Measurements from ENCODE around the gene LYRM7. TPM values are rescaled to one million over a fixed set of nuclear protein-coding genes. Genes with fewer than 3 reads are reported as not detected.
"Not testable (repeated sequence)": the region's sequence is repeated elsewhere in the genome, so short reads cannot be mapped to it uniquely, and the experiment has no call there.

The LYRM7 gene
- polyA plus RNA-seq (ENCODE audit: low read depth in 6 of 6) = 10 to 100 TPM in 3 of 6 donors, 1 to 10 TPM in 3; 5.8 to 11.4 (median 9.6) TPM

DNA sequence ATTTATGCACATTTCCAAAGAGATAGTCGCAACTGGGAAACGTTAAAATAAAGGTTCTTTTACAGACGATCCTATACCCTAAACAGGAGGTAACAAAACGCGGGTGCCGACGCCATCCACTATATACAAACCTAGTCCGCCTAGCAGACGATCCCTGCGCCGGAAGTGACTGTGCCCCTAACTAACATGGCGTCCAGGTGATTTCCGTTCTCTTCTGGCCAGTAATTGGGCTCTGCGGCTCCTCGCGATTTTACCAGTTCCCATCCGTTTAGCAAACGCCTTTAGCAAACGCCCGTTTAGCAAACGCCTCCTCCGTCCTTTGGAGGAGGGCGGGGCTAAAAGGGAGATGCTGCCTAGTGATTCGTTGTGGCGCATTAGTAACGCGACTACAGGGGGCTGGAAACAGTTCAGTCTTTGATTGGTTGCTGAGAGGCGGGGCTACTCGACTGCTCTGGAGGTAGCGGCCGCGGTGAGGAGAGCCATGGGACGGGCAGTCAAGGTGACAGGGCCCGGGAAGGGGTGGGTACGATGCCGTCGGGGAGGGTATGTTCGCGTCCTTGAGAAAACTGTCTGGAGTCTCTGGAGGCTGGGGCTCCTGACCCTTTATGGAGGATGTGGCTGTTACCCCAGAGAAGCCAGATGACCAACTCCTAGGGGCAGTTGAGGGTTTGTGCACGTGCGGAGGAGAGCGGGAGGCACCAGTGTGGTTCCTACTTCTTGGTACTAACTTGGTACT is at the start of gene LYRM7:
Gene LYRM7 (plus strand): TSS at position 405 of the 736 bp plus-strand sequence. CDS start 77 bp downstream, at position 482.
- H3K27ac Mint-ChIP-seq = peak within 1 kb of the TSS; percentile 93 to 98 (median 96)
- peaks cover 37 to 52% (median 42%) of the 10 kb centered on the region in 3 donors for H3K4me1 Mint-ChIP-seq
- DNase-seq (peak; percentile 95), ATAC-seq (ENCODE audit: low read depth in 2 of 2) (peak; percentile 91)
- no peaks in the 10 kb centered on the region for H3K36me3 Mint-ChIP-seq
- H3K9me3 Mint-ChIP-seq = no peaks in the 10 kb centered on the region
- H3K4me3 Mint-ChIP-seq = peak within 1 kb of the TSS; percentile 93 to 100 (median 98)
- no peaks in the 10 kb centered on the region for H3K27me3 Mint-ChIP-seq

DNA sequence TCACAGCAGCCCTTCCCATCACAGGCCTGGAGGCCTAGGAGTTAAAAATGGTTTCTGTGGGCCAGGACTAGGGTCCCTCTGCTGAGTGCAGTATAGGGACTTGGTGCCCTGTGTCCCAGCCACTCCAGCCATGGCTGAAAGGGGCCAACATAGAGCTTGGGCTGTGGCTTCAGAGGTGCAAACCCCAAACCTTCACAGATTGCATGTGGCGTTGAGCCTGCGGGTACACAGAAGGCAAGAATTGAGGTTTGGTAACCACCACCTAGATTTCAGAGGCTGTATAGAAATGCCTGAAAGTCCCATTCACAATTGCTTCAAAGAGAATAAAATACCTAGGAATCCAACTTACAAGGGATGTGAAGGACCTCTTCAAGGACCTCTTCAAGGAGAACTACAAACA is 43.5 kb upstream of the LYRM7 start:
- H3K4me1 Mint-ChIP-seq; H3K4me3 Mint-ChIP-seq; DNase-seq; ATAC-seq (ENCODE audit: low read depth in 2 of 2); H3K27ac Mint-ChIP-seq: not testable (repeated sequence)
- H3K36me3 Mint-ChIP-seq = peaks cover 0 to 21% of the 10 kb centered on the region in 2 donors
- H3K27me3 Mint-ChIP-seq = peaks cover 0 to 15% (median 5%) of the 10 kb centered on the region in 3 donors
- peaks cover 10 to 42% (median 29%) of the 10 kb centered on the region in 7 donors for H3K9me3 Mint-ChIP-seq

DNA sequence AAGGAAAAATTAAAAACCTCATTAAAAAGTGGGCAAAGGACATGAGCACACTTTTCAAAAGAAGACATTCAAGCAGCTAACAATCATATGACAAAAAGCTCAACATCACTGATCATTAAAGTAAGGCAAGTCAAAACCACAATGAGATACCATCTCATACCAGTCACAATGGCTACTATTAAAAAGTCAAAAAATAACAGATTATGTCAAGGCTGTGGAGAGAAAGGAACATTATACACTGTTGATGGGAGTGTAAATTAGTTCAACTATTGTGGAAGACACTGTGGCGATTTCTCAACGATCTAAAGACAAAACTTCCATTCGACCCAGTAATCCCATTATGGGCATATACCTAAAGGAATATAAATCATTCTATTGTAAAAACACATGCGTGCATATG is 41.4 kb upstream of the LYRM7 start:
- Mint-ChIP-seq H3K36me3 (peaks cover 0 to 14% of the 10 kb centered on the region in 2 donors), H3K4me3 (no peak overlapping the region), H3K9me3 (peaks cover 5 to 37% (median 22%) of the 10 kb centered on the region in 7 donors), H3K27ac (no peak overlapping the region), H3K4me1 (no peaks in the 10 kb centered on the region), H3K27me3 (peaks cover 0 to 8% (median 0%) of the 10 kb centered on the region in 3 donors)
- ATAC-seq (ENCODE audit: low read depth in 2 of 2) = no peak
- DNase-seq = no peak

DNA sequence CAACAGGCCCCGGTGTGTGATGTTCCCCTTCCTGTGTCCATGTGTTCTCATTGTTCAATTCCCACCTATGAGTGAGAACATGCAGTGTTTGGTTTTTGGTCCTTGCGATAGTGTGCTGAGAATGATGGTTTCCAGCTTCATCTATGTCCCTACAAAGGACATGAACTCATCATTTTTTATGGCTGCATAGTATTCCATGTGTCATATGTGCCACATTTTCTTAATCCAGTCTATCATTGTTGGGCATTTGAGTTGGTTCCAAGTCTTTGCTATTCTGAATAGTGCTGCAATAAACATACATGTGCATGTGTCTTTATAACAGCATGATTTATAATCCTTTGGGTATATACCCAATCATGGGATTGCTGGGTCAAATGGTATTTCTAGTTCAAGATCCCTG is 37.7 kb upstream of the LYRM7 start:
- not testable (repeated sequence) for ATAC-seq (ENCODE audit: low read depth in 2 of 2); H3K36me3 Mint-ChIP-seq
- H3K27ac Mint-ChIP-seq = peak overlapping the region in 1 of 6 donors; percentile 13

DNA sequence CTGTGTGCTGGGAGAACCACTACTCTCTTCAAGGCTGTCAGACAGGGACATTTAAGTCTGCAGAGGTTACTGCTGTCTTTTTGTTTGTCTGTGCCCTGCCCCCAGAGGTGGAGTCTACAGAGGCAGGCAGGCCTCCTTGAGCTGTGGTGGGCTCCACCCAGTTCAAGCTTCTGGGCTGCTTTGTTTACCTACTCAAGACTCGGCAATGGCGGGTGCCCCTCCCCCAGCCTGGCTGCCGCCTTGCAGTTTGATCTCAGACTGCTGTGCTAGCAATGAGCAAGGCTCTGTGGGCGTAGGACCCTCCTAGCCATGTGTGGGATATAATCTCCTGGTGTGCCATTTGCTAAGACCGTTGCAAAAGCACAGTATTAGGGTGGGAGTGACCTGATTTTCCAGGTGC is 32.3 kb upstream of the LYRM7 start:
- ATAC-seq (ENCODE audit: low read depth in 2 of 2); H3K4me3 Mint-ChIP-seq: not testable (repeated sequence)
- H3K27ac Mint-ChIP-seq = peak overlapping the region in 1 of 6 donors; percentile 59

More for the DNA sequence above, 37.7 kb upstream of the LYRM7 start:
- not testable (repeated sequence) for H3K4me3 Mint-ChIP-seq, H3K4me1 Mint-ChIP-seq, DNase-seq
- Mint-ChIP-seq H3K9me3 (peaks cover 0 to 15% (median 8%) of the 10 kb centered on the region in 7 donors), H3K27me3 (peaks cover 0 to 19% (median 0%) of the 10 kb centered on the region in 3 donors)

DNA sequence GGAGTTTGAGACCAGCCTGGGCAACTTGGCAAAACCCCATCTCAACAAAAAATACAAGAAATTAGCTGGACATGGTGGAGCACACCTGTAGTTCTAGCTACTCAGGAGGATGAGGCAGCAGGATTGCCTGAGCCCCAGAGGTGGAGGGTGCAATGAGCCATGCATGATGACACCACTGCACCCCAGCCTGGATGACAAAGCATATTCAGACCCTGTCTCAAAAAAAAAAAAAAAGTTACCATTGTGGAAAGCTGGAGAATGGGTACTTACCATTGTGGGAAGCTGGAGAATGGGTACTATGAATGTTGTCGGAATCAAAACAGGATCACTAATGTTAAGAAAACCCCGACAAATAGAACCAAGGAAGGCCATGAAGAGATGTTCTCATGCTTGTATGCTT is 31.4 kb upstream of the LYRM7 start:
- ATAC-seq (ENCODE audit: low read depth in 2 of 2) (no peak), DNase-seq (no peak)
- Mint-ChIP-seq H3K27me3 (peaks cover 3 to 25% (median 11%) of the 10 kb centered on the region in 3 donors), H3K4me1 (no peaks in the 10 kb centered on the region), H3K36me3 (no peaks in the 10 kb centered on the region), H3K4me3 (no peak overlapping the region), H3K27ac (peak overlapping the region in 1 of 6 donors; percentile 67), H3K9me3 (peaks cover 0 to 10% (median 3%) of the 10 kb centered on the region in 7 donors)

More for the DNA sequence above, 32.3 kb upstream of the LYRM7 start:
- peaks cover 3 to 25% (median 11%) of the 10 kb centered on the region in 3 donors for H3K27me3 Mint-ChIP-seq
- H3K4me1 Mint-ChIP-seq, DNase-seq, H3K36me3 Mint-ChIP-seq, H3K9me3 Mint-ChIP-seq: not testable (repeated sequence)

DNA sequence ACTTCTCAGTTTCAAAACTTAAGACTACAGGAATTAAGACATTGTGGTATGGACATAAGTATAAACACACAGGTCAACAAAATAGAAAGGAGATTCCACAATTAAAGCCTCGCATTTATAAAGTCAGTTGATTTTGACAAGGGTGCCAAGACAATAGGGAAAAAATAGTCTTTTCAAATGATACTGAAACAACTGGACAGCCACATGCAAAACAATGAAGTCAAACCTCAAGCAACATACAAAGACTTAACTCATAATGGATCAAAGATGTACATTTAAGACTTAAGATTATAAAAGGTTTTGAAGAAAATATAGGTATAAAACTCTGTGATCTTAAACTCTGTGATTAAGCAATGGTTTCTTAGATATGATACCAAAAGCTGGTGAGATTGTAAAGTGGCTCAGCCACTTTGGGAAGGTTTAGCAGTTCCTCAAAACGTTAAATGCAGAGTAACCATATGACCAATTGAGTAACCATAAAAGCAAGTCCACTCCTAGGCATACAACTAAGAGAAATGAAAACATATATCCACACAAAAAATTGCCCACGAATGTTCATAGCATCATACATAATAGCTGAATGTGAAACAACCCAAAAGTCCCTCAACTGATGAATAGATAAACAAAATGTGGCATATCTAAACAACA is 27.6 kb upstream of the LYRM7 start:
- Mint-ChIP-seq H3K9me3 (peaks cover 0 to 3% (median 0%) of the 10 kb centered on the region in 7 donors), H3K36me3 (no peaks in the 10 kb centered on the region), H3K4me3 (no peak overlapping the region), H3K27me3 (peaks cover 3 to 11% (median 6%) of the 10 kb centered on the region in 3 donors), H3K27ac (no peak overlapping the region), H3K4me1 (no peaks in the 10 kb centered on the region)
- DNase-seq (no peak), ATAC-seq (ENCODE audit: low read depth in 2 of 2) (no peak)

DNA sequence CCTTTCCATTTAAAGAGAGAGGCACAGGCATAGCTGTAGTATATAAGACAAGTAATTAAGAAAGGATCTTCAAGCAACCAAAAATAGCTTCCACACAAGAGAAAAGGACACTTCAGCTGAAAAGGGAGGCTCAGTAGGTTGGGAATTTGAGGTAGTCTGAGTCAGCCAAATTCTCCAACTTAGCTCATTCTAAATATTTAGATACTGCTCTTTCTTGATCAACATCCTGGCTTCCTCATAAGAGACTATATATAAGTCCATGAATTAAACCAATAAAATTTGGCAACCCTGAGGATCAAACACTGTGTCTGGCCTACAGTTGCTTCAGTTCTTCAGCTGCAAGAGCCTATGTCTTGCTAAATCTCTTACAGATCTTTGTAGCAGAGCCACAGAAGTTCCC is 23.5 kb upstream of the LYRM7 start:
- Mint-ChIP-seq H3K27ac (peak overlapping the region in 1 of 6 donors; percentile 60), H3K9me3 (peaks cover 0 to 3% (median 0%) of the 10 kb centered on the region in 7 donors), H3K4me3 (no peak overlapping the region), H3K27me3 (peaks cover 0 to 3% (median 0%) of the 10 kb centered on the region in 3 donors), H3K36me3 (no peaks in the 10 kb centered on the region), H3K4me1 (no peaks in the 10 kb centered on the region)
- DNase-seq (no peak), ATAC-seq (ENCODE audit: low read depth in 2 of 2) (no peak)

DNA sequence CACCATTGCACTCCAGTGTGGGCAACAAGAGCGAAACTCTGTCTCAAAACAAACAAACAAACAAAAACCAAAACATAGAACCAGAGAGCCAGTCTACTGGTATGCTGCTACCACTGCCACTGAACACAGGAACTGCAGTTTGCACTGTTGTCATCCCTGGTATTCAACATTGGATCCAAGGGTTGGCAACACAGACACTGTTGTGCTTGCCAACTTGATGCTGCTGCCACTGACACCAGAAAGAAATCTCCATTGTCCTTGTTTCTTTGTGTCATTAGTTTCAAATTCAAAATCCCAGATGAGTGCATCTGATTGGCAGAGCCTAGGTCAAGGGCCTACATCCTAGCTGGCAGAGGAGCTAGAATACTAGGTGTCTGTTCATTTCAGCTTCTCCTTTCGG is 21.9 kb upstream of the LYRM7 start:
- ATAC-seq (ENCODE audit: low read depth in 2 of 2) = no peak
- DNase-seq = no peak
- no peaks in the 10 kb centered on the region for H3K27me3 Mint-ChIP-seq
- H3K9me3 Mint-ChIP-seq = peaks cover 0 to 3% (median 0%) of the 10 kb centered on the region in 7 donors
- H3K27ac Mint-ChIP-seq = no peak overlapping the region
- H3K36me3 Mint-ChIP-seq = no peaks in the 10 kb centered on the region
- H3K4me3 Mint-ChIP-seq = no peak overlapping the region
- H3K4me1 Mint-ChIP-seq = peaks cover 0 to 2% (median 0%) of the 10 kb centered on the region in 3 donors

DNA sequence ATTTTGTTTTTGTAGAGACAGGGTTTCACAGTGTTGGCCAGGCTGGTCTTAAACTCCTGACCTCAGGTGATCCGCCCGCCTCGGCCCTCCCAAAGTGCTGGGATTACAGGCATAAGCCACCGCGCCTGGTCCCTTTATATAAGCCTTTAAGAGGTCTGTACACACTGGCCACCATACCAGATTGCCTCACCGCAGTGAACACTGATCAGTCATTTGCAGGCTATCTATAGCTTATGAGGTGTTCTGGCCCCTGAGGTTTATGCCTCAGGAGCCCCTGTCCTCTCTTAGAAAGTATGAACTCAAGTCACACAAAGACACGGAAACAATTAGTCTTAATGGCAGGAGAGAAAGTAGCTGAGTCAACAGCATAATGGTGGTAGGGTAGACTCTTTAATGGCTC is 20.3 kb upstream of the LYRM7 start:
- Mint-ChIP-seq H3K36me3 (no peaks in the 10 kb centered on the region), H3K9me3 (no peaks in the 10 kb centered on the region), H3K4me1 (peaks cover 0 to 3% (median 0%) of the 10 kb centered on the region in 3 donors), H3K27me3 (no peaks in the 10 kb centered on the region), H3K27ac (peak overlapping the region in 2 of 6 donors; percentile 18 to 32), H3K4me3 (no peak overlapping the region)
- ATAC-seq (ENCODE audit: low read depth in 2 of 2) = no peak
- no peak for DNase-seq

DNA sequence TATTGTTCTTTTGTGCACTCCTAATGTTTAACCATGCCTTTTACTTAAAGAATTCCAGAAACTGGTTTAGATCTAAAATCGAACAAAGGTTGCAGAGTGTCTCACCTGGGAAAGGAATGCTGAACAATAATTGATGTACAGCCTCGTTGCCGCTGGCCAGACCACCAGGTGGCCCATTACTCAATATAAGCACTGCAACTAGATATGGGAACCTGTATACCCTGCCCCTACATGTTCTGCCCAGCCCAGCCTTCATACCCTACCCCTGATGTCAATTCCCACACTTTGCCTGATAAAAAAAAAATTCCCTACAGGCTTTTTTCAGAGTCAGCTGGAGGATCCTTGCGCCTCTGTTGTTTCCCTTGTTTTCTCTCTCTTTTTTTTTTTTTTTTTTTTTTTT is 19.5 kb upstream of the LYRM7 start:
- DNase-seq (no peak), ATAC-seq (ENCODE audit: low read depth in 2 of 2) (no peak)
- Mint-ChIP-seq H3K4me3 (no peak overlapping the region), H3K27ac (no peak overlapping the region), H3K9me3 (no peaks in the 10 kb centered on the region), H3K27me3 (no peaks in the 10 kb centered on the region), H3K36me3 (no peaks in the 10 kb centered on the region), H3K4me1 (peaks cover 0 to 3% (median 0%) of the 10 kb centered on the region in 3 donors)

DNA sequence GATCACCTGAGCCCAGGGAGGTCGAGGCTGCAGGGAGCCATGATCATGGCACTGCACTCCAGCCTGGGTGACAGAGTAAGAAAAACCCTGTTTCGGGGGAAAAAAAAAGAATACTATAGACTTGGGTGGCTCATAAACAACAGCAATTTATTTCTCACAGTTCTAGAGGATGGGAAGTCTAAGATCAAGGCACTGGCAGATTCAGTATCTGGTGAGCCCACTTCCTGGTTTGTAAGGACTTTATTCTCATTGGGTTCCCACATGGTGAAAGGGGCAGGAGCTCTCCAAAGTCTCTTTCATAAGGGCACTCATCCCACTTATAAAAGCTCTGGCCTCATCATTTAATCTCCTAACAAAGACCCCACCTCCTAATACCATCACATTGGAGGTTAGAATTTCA is 14.4 kb upstream of the LYRM7 start:
- H3K27me3 Mint-ChIP-seq = no peaks in the 10 kb centered on the region
- H3K36me3 Mint-ChIP-seq = peaks cover 6 to 17% of the 10 kb centered on the region in 2 donors
- peak overlapping the region in 2 of 6 donors; percentile 85 to 92 for H3K27ac Mint-ChIP-seq
- ATAC-seq (ENCODE audit: low read depth in 2 of 2) (no peak), DNase-seq (no peak)
- H3K9me3 Mint-ChIP-seq = peaks cover 0 to 2% (median 0%) of the 10 kb centered on the region in 7 donors
- no peak overlapping the region for H3K4me3 Mint-ChIP-seq
- H3K4me1 Mint-ChIP-seq = peaks cover 4 to 9% (median 9%) of the 10 kb centered on the region in 3 donors

DNA sequence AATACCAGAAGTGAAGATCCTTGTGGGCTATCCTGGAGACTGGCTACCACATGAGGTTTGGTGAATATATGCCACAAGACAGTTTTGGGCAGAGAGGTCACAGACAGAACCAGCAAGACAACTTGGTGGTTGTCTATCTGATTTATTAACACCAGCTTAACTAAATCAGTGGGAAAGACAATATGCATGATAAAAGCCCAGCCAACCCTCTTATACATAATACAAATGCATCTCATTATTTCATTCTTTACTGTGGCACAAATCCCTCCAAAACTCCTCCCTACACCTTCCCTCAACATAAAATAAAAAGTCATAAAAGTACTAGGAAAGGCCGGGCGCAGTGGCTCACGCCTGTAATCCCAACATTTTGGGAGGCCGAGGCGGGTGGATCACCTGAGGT is 13.8 kb upstream of the LYRM7 start:
- Mint-ChIP-seq H3K27me3 (no peaks in the 10 kb centered on the region), H3K27ac (peak overlapping the region in 3 of 6 donors; percentile 23 to 39 (median 31)), H3K9me3 (peaks cover 0 to 2% (median 0%) of the 10 kb centered on the region in 7 donors), H3K4me3 (no peak overlapping the region), H3K4me1 (peaks cover 8 to 11% (median 9%) of the 10 kb centered on the region in 3 donors), H3K36me3 (peaks cover 6 to 17% of the 10 kb centered on the region in 2 donors)
- no peak for DNase-seq
- ATAC-seq (ENCODE audit: low read depth in 2 of 2) = no peak

Data from naive B cell (primary cell).